SH-SY5Y (cell line): ENCODE data around the gene HMGXB4.

ENCODE experiments used
- GATA2 ChIP-seq: IDR thresholded peaks from 2 replicates; pipeline ENCODE4 v1.6.1; 2011; ENCODE audit warnings: mild to moderate bottlenecking, low read depth, low read length
- GATA3 ChIP-seq: IDR thresholded peaks from 2 replicates; pipeline ENCODE4 v1.6.1; 2011; ENCODE audit warnings: low read depth, mild to moderate bottlenecking, low read length, moderate library complexity

The HMGXB4 gene

GRCh38 chr22:35299217-35299672, 42.0 kb downstream of the HMGXB4 start:
- peak; percentile 5 for TF ChIP-seq GATA2
- TF ChIP-seq GATA3, result no peak

GRCh38 chr22:35299673-35300499, 42.6 kb downstream of the HMGXB4 start, which contains the start of gene TOM1:
TOM1 (plus strand) TSS chr22:35299894; CDS start chr22:35299929, 35 bp downstream.
- TF ChIP-seq GATA2, result no peak
- no peak for TF ChIP-seq GATA3

- TF ChIP-seq GATA3 (no peak), GATA2 (no peak)
Measured at GRCh38 chr22:35301372-35301874, 44.1 kb downstream of the HMGXB4 start.

GRCh38 chr22:35303029-35303624, 45.8 kb downstream of the HMGXB4 start:
- TF ChIP-seq GATA2, result no peak
- no peak for TF ChIP-seq GATA3

GRCh38 chr22:35305525-35306070, 48.3 kb downstream of the HMGXB4 start:
- TF ChIP-seq GATA2 (no peak), GATA3 (no peak)

- TF ChIP-seq GATA3 (no peak), GATA2 (no peak)
Measured at GRCh38 chr22:35306350-35306967, 49.2 kb downstream of the HMGXB4 start.

GRCh38 chr22:35307372-35307771, 50.1 kb downstream of the HMGXB4 start:
- TF ChIP-seq GATA2, result no peak
- no peak for TF ChIP-seq GATA3

GRCh38 chr22:35307892-35308291, 50.6 kb downstream of the HMGXB4 start:
- TF ChIP-seq GATA3 (no peak), GATA2 (no peak)

- TF ChIP-seq GATA3, result no peak
- no peak for TF ChIP-seq GATA2
Measured at GRCh38 chr22:35308480-35309021, 51.3 kb downstream of the HMGXB4 start.

- TF ChIP-seq GATA2 (no peak), GATA3 (no peak)
Measured at GRCh38 chr22:35310556-35311550, 53.6 kb downstream of the HMGXB4 start.

GRCh38 chr22:35311551-35311999, 54.3 kb downstream of the HMGXB4 start:
- TF ChIP-seq GATA3 (no peak), GATA2 (no peak)

- no peak for TF ChIP-seq GATA2
Measured at GRCh38 chr22:35312198-35313059, 55.1 kb downstream of the HMGXB4 start.
